Osteoblast (primary cell): ENCODE data around the gene RPS27L. TPM values are rescaled to one million over a fixed set of nuclear protein-coding genes. Genes with fewer than 3 reads are reported as not detected.

Experiments used
- DNase-seq: peaks from one replicate; pipeline ENCODE4 v3.0.0; 2011; ENCODE audit warnings: low spot score, mixed read lengths; ENCODE audit not compliant: insufficient read length; ENCODE audit errors: missing footprints
- H2AFZ ChIP-seq: 2 replicates; pipeline ENCODE4 v1.6.0; 2011; ENCODE audit warnings: mild to moderate bottlenecking, low read length
- H3K27ac ChIP-seq: 2 replicates; pipeline ENCODE4 v1.5.1; 2011; ENCODE audit warnings: mild to moderate bottlenecking, low read depth, low read length, moderate library complexity
- H3K27me3 ChIP-seq: 2 replicates; pipeline ENCODE4 v1.6.0; 2012; ENCODE audit warnings: mild to moderate bottlenecking, control low read depth, inconsistent platforms, low read length, moderate library complexity; ENCODE audit not compliant: insufficient read depth
- H3K36me3 ChIP-seq: 2 replicates; pipeline ENCODE4 v1.5.1; 2011; ENCODE audit warnings: mild to moderate bottlenecking, low read length, control low read depth, moderate library complexity; ENCODE audit not compliant: insufficient read depth
- H3K4me1 ChIP-seq: 2 replicates; pipeline ENCODE4 v1.5.1; 2011; ENCODE audit warnings: mild to moderate bottlenecking, low read length, control low read depth, moderate library complexity; ENCODE audit not compliant: insufficient read depth
- H3K4me2 ChIP-seq: 2 replicates; pipeline ENCODE4 v1.6.0; 2011; ENCODE audit warnings: mild to moderate bottlenecking, low read length; ENCODE audit not compliant: insufficient read depth
- H3K4me3 ChIP-seq: fragments of 200-600 bp; sonication (generic); 3 replicates; pipeline ENCODE4 v1.5.1; 2012; ENCODE audit warnings: mild to moderate bottlenecking, low read length, inconsistent platforms; ENCODE audit not compliant: insufficient read depth
- H3K79me2 ChIP-seq: 2 replicates; pipeline ENCODE4 v1.6.0; 2012; ENCODE audit warnings: mild to moderate bottlenecking, low read length, control low read depth, inconsistent platforms; ENCODE audit not compliant: insufficient read depth
- H3K9me3 ChIP-seq: 2 replicates; pipeline ENCODE4 v1.5.1; 2011; ENCODE audit warnings: low read depth, low read length, control low read depth
- H4K20me1 ChIP-seq: 2 replicates; pipeline ENCODE4 v1.6.0; 2012; ENCODE audit warnings: mild to moderate bottlenecking, low read length, control low read depth; ENCODE audit not compliant: insufficient read depth
- CTCF ChIP-seq: IDR thresholded peaks from 2 replicates; pipeline ENCODE4 v1.5.1; 2011; ENCODE audit warnings: mild to moderate bottlenecking, low read depth, low read length, moderate library complexity; ENCODE audit errors: extremely low read depth
- total RNA-seq: library from RNA; depleted of rRNA; stranded (reverse); fragments of >200 nt; gene quantifications from 2 replicates; pipeline ENCODE4 v1.2.3, GENCODE V29; 2012

Gene RPS27L
- total RNA-seq, 1 donor = 281 TPM

GRCh38 chr15:63178034-63178433 lies 20.8 kb upstream of the RPS27L start:
- Histone ChIP-seq H3K79me2 (no peaks in the 10 kb centered on the region), H2AFZ (peak overlapping the region; percentile 60), H3K27me3 (no peaks in the 10 kb centered on the region)

GRCh38 chr15:63176302-63176701 lies 19.0 kb upstream of the RPS27L start:
- no peak overlapping the region for H3K4me3 ChIP-seq
- H3K27me3 ChIP-seq = no peaks in the 10 kb centered on the region
- no peak overlapping the region for H2AFZ ChIP-seq
- H3K79me2 ChIP-seq = no peaks in the 10 kb centered on the region
- TF ChIP-seq CTCF = no peak
- no peaks in the 10 kb centered on the region for H3K36me3 ChIP-seq
- H3K4me1 ChIP-seq = no peaks in the 10 kb centered on the region
- H3K27ac ChIP-seq = no peak overlapping the region
- H3K4me2 ChIP-seq = no peak overlapping the region
- no peak for DNase-seq
- H4K20me1 ChIP-seq = no peaks in the 10 kb centered on the region
- no peaks in the 10 kb centered on the region for H3K9me3 ChIP-seq

More at GRCh38 chr15:63178034-63178433, 20.8 kb upstream of the RPS27L start:
- Histone ChIP-seq H3K36me3 (no peaks in the 10 kb centered on the region), H3K4me2 (no peak overlapping the region), H3K9me3 (no peaks in the 10 kb centered on the region), H3K27ac (no peak overlapping the region), H4K20me1 (no peaks in the 10 kb centered on the region), H3K4me1 (no peaks in the 10 kb centered on the region), H3K4me3 (no peak overlapping the region)
- TF ChIP-seq CTCF = no peak
- no peak for DNase-seq

DNA sequence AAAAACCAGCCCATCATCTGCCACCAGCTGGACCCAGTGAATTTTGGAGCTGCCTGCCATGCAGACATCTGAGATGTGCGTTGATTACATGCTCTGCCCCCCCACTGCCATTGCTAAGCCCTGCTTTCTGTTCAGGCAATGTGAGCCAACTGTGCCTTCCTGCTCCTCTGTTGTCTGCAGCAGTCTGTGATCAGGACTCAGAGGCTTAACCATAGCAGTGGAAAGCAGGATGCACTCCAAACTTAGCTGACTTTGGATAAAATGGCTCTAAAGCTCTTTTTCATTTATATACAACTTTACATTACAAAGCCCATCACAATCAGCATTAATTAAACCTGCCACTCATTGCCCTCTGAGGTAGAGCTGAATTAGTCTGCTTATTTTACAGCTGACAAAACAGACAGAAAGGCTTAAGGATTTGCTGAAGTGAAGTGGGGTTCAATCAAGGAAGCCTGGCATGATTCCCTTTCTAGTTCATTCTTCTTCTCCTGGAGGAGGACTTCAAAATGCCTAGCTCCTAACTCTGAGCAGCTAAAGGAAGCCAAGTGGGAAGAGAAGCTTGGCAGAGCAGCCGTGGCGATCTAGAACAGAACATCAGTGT lies 15.7 kb upstream of the RPS27L start:
- Histone ChIP-seq H2AFZ (no peak overlapping the region), H3K4me2 (no peak overlapping the region), H3K4me1 (no peaks in the 10 kb centered on the region), H3K36me3 (no peaks in the 10 kb centered on the region), H3K79me2 (no peaks in the 10 kb centered on the region), H3K9me3 (no peaks in the 10 kb centered on the region), H3K4me3 (no peak overlapping the region), H4K20me1 (no peaks in the 10 kb centered on the region), H3K27ac (no peak overlapping the region), H3K27me3 (no peaks in the 10 kb centered on the region)
- no peak for TF ChIP-seq CTCF
- no peak for DNase-seq

GRCh38 chr15:63172376-63172775 lies 15.1 kb upstream of the RPS27L start:
- H3K4me1 ChIP-seq = no peaks in the 10 kb centered on the region
- TF ChIP-seq CTCF = no peak
- no peaks in the 10 kb centered on the region for H3K36me3 ChIP-seq
- no peaks in the 10 kb centered on the region for H3K79me2 ChIP-seq
- H4K20me1 ChIP-seq = no peaks in the 10 kb centered on the region
- no peak for DNase-seq
- H2AFZ ChIP-seq = no peak overlapping the region
- no peaks in the 10 kb centered on the region for H3K9me3 ChIP-seq
- no peak overlapping the region for H3K27ac ChIP-seq
- H3K4me3 ChIP-seq = no peak overlapping the region
- H3K4me2 ChIP-seq = no peak overlapping the region
- H3K27me3 ChIP-seq = no peaks in the 10 kb centered on the region
